ENCODE results near the gene ACBD6. TPM values are rescaled to one million over a fixed set of nuclear protein-coding genes. Genes with fewer than 3 reads are reported as not detected.

The ACBD6 gene
- total RNA-seq, 2 donors from 2014 or later: 41.9 to 50.0 TPM

DNA sequence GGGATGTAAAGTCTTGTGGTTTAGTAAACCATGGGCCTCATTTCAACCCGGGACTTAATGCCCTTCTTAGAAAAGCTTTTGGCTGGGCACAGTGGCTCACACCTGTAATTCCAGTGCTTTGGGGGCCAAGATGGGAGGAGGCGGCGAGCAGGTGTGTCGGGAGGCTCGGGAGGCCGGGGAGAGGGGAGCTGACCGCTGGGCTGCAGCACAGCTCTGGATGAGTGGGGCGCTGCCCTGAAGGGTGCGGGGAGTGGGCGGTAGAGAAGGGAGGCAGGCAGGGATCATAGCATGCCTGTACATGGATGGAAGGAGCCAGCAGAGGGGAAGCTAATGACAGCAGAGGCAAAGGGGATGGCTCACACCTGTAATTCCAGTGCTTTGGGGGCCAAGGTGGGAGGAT lies 241.3 kb downstream of the ACBD6 start:
- intact Hi-C loops (cut with DNase I): no loop called here
- 51% methylated on average over 10 of the region's 10 CpGs for WGBS
- Histone ChIP-seq H3K9me3 (no peaks in the 10 kb centered on the region), H3K36me3 (no peaks in the 10 kb centered on the region), H3K27me3 (replicated peaks; ENCODE audit: insufficient read depth) (peaks cover 8% of the 10 kb centered on the region), H3K4me3 (no peak overlapping the region), H3K4me1 (replicated peaks) (no peaks in the 10 kb centered on the region), H3K27ac (no peak overlapping the region)
- DNase-seq (ENCODE audit: low spot score): no peak
- TF ChIP-seq, protein P1, sequence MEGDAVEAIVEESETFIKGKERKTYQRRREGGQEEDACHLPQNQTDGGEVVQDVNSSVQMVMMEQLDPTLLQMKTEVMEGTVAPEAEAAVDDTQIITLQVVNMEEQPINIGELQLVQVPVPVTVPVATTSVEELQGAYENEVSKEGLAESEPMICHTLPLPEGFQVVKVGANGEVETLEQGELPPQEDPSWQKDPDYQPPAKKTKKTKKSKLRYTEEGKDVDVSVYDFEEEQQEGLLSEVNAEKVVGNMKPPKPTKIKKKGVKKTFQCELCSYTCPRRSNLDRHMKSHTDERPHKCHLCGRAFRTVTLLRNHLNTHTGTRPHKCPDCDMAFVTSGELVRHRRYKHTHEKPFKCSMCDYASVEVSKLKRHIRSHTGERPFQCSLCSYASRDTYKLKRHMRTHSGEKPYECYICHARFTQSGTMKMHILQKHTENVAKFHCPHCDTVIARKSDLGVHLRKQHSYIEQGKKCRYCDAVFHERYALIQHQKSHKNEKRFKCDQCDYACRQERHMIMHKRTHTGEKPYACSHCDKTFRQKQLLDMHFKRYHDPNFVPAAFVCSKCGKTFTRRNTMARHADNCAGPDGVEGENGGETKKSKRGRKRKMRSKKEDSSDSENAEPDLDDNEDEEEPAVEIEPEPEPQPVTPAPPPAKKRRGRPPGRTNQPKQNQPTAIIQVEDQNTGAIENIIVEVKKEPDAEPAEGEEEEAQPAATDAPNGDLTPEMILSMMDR (IDR thresholded peaks at IDR 0.05): no peak
- TF ChIP-seq POLR2AphosphoS5 (IDR thresholded peaks at IDR 0.05): no peak
- TF ChIP-seq POLR2A (IDR thresholded peaks at IDR 0.05): no peak

DNA sequence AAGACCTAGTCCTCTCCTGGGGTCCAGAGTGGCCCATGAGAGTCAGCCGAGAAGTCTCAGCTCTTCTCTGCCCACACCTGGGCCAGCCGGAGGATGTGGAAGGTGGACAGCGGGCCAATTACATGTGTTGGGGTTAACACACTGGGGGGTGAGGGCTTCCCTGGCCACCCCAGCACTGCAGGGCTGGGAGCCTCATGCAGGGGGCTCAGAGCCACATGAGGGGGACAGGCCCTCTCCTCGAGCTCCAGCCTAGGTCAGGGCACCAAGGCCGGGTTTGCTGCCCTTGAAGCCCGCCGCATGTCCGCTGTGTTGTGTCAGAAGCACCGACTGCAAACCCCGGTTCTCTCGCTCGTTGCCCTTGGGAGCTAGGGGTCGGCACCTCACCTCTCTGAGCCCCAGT lies 241.8 kb downstream of the ACBD6 start:
- Histone ChIP-seq H3K9me3 (no peaks in the 10 kb centered on the region), H3K36me3 (no peaks in the 10 kb centered on the region), H3K27me3 (replicated peaks; ENCODE audit: insufficient read depth) (peaks cover 8% of the 10 kb centered on the region), H3K4me1 (replicated peaks) (no peaks in the 10 kb centered on the region), H3K27ac (no peak overlapping the region), H3K4me3 (no peak overlapping the region)
- intact Hi-C loops (cut with DNase I): no loop called here
- WGBS: 81% methylated on average over 12 of the region's 13 CpGs
- DNase-seq (ENCODE audit: low spot score): no peak
- TF ChIP-seq, protein P1 (IDR thresholded peaks at IDR 0.05): no peak
- TF ChIP-seq POLR2A (IDR thresholded peaks at IDR 0.05) (no peak), POLR2AphosphoS5 (IDR thresholded peaks at IDR 0.05) (no peak)

DNA sequence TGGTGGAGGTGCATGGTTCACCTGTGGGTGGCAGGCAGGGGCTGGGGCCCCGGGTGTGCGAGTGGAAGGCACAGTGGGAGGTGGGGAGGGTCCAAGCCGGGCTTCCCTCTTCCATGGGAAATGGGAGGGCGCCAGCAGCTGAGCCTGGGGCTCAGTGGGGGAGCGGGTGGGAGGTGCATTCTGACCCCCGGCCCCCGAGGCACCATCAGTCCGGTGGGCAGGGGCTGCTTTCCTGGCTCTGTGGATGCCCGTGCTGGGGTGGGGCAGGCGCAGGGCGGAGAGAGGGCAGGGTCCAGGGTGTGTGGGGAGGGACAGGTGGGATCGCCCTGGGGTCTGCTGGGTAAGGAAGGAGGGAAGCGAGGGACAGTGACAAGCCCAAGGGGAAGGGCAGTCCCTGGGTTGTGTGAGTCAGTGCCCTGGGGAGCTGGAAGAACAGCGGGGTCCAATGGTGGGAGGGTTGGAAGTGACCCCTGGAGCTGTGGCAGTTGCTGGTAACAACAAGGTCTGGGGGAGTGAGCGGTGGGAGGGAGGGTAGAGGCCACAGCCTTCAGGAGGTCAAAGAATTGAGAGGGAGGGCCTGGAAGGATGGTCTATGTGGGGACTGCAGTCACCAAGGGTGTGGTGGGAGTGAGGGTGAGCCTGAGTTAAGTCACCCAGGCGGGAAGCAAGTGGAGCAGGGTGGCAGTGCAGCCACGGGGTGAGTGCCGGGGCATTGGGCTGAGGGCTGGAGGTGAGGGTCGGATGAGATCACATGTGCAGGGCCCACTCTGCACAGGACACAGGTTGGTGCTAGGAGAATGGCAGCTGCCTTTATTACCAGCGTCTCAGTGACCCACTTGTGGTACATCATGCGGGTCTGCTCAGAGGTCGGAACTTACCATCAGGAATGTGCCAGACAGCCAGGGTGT lies 242.7 kb downstream of the ACBD6 start:
- Histone ChIP-seq H3K36me3 (no peaks in the 10 kb centered on the region), H3K9me3 (no peaks in the 10 kb centered on the region), H3K27me3 (replicated peaks; ENCODE audit: insufficient read depth) (peaks cover 8% of the 10 kb centered on the region), H3K4me1 (replicated peaks) (no peaks in the 10 kb centered on the region), H3K27ac (no peak overlapping the region), H3K4me3 (no peak overlapping the region)
- no peak for TF ChIP-seq POLR2AphosphoS5 (IDR thresholded peaks at IDR 0.05)
- TF ChIP-seq POLR2A (IDR thresholded peaks at IDR 0.05): no peak
- TF ChIP-seq, protein P1 (IDR thresholded peaks at IDR 0.05): no peak
- DNase-seq (ENCODE audit: low spot score): no peak
- 77% methylated on average over 20 of the region's 22 CpGs for WGBS
- intact Hi-C loops (cut with DNase I): no loop called here

DNA sequence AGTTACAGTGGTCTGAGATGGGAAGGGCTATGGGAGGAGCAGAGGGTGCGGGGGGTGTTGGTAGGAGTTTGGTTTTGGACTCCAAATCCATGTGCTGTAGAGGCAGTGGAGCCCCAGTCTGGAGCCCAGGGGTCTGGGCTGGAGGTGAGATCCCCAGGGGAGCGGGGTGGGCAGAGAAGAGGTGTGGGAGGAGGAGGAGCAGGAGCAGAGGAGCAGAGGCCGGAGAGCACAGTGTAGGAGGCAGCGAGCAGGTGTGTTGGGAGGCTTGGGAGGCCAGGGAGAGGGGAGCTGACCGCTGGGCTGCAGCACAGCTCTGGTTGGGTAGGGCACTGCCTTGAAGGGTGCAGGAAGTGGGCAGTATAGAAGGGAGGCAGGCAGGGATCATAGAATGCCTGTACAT lies 243.4 kb downstream of the ACBD6 start:
- WGBS: 65% methylated on average over 5 of the region's 5 CpGs
- Histone ChIP-seq H3K36me3 (no peaks in the 10 kb centered on the region), H3K9me3 (no peaks in the 10 kb centered on the region), H3K27ac (no peak overlapping the region), H3K4me3 (no peak overlapping the region), H3K27me3 (replicated peaks; ENCODE audit: insufficient read depth) (peaks cover 8% of the 10 kb centered on the region), H3K4me1 (replicated peaks) (no peaks in the 10 kb centered on the region)
- no peak for DNase-seq (ENCODE audit: low spot score)
- TF ChIP-seq POLR2AphosphoS5 (IDR thresholded peaks at IDR 0.05): no peak
- TF ChIP-seq, protein P1 (IDR thresholded peaks at IDR 0.05): no peak
- no peak for TF ChIP-seq POLR2A (IDR thresholded peaks at IDR 0.05)
- intact Hi-C loops (cut with DNase I): no loop called here

DNA sequence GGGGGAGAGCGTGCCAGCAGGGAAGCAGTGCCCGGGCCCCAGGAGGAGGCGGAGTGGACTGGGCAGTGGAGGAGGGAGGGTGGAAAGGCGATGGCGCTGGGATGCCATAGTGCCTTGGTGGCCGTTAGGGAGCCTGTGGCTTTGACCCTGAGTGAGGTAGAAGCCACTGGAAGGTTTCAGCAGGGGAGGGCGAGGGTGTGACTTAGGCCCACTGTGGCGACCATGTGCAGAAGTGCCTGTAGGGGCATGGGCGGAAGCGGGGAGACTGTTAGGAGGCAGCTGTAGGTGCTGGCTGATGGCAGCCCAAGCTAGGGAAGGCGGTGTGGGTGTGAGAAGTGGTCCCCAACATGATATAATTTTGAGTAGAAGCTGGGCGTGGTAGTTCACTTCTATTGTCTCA lies 244.1 kb downstream of the ACBD6 start:
- Histone ChIP-seq H3K27me3 (replicated peaks; ENCODE audit: insufficient read depth) (peaks cover 8% of the 10 kb centered on the region), H3K36me3 (no peaks in the 10 kb centered on the region), H3K4me1 (replicated peaks) (no peaks in the 10 kb centered on the region), H3K9me3 (no peaks in the 10 kb centered on the region), H3K27ac (no peak overlapping the region), H3K4me3 (no peak overlapping the region)
- WGBS: 82% methylated on average over 12 of the region's 12 CpGs
- no peak for DNase-seq (ENCODE audit: low spot score)
- TF ChIP-seq, protein P1 (IDR thresholded peaks at IDR 0.05): no peak
- TF ChIP-seq POLR2AphosphoS5 (IDR thresholded peaks at IDR 0.05): no peak
- no peak for TF ChIP-seq POLR2A (IDR thresholded peaks at IDR 0.05)
- intact Hi-C loops (cut with DNase I): no loop called here
